HG02759 (cell line): ENCODE data around the gene SH3BP2.

Source experiments
- ATAC-seq: cut with Tn5 transposase; IDR thresholded peaks from one replicate; pipeline ENCODE4 v1.9.1; 2021; ENCODE audit warnings: mild to moderate bottlenecking, moderate library complexity; ENCODE audit not compliant: unreplicated experiment

SH3BP2 gene

DNA sequence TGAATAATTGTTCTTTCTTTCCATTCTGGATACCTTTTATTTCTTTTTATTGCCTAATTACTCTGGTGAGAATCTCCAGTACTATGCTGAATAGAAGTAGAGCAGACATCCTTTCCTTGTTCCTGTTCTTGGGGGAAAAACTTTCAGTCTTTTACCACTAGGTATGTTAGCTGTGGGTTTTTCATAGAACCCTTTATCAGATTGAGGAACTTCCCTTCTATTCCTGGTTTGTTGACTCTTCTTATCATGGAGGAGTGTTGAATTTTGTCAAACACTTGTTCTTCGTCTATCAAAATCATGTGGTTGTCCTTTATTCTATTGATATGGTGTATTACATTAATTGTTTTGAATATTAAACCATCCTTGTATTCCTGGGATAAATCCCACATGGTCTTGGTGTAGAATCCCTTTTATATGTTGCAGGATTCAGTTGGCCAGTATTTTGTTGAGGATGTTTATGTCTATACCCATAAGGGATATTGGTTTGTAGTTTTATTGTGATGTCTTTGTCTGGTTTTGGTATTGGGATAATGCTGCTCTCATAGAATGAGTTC is 23.6 kb downstream of the SH3BP2 start:
- no peak for ATAC-seq

DNA sequence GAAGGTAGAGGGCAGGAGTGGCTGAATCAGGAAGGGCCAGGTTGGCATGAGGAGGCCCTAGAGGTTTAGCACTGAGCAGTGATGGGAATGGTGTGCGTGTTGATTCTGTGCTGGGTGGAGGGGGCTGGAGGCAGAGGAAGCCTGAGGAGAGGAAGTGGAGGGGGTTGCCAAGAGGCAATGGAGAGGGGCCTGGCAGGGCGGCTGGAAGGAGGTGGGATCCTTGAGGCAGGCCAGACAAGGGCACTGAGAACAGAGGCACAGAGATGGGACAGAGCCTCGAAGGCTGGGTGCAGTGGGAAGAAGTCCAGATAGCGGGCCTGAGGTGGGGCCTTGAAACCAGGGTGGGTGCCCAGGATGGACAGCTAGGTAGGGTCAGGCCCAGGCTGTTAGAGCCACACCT is 24.3 kb downstream of the SH3BP2 start:
- ATAC-seq = no peak

DNA sequence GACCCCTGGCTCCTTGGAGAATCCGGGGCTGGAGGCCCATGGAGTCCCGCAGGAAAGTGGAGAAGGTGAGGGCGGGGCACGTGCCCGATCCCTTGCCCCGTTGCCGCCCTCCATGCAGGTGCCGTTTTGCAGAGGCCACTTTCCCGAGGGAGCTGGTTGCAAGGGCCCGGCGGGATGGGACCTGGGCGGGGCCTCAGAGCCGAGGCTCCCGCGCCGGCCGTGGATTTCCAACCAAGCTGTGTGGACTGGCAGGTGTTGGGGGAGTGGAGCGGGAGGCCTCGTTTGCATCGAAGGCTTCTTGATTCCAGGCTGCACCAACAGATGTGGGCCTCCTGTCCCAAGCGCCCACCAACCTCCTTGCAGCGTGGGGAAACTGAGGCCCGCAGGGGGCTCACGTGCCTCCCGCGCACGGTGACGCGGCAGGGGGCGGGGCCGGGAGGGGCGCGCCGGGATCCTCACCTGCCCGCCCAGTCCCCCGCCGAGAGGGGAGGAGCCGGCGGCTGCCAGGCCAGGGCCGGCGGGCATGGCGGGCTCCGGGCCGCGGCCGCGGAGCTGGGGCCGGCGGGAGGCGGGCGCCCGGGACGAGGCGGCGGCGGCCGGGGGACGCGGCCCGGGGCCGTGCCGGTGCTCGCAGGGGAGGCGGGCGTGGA is 24.9 kb downstream of the SH3BP2 start:
- ATAC-seq = no peak

DNA sequence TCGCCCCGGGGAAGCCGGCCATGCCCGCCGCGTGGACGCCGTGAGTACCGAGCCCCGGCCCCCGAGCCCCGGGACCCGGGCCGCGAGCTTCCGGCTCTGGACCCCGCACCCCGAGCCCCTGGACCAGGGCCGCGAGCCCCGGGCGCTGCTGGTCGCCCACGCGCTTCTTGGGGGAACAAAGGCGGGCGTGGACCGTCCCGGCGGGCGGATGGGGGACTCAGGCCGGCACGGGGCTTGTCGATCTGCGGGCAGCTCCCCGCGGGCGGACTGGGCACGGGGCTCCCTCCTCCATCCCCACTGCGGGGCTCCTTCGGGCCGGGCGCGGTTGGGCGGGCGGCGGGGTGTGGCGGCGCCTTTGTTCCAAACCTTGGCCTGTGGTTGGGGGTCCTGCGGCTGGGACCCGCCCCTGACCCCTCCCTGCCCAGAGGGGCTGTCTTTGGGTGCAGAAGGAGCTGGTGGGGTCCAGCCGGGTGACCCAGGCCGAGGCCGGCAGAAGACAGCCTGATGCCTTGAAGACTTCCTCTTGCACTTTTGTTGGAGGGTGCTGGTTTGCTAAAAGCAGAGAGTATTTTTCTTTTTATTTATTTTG is 25.6 kb downstream of the SH3BP2 start:
- ATAC-seq = no peak

DNA sequence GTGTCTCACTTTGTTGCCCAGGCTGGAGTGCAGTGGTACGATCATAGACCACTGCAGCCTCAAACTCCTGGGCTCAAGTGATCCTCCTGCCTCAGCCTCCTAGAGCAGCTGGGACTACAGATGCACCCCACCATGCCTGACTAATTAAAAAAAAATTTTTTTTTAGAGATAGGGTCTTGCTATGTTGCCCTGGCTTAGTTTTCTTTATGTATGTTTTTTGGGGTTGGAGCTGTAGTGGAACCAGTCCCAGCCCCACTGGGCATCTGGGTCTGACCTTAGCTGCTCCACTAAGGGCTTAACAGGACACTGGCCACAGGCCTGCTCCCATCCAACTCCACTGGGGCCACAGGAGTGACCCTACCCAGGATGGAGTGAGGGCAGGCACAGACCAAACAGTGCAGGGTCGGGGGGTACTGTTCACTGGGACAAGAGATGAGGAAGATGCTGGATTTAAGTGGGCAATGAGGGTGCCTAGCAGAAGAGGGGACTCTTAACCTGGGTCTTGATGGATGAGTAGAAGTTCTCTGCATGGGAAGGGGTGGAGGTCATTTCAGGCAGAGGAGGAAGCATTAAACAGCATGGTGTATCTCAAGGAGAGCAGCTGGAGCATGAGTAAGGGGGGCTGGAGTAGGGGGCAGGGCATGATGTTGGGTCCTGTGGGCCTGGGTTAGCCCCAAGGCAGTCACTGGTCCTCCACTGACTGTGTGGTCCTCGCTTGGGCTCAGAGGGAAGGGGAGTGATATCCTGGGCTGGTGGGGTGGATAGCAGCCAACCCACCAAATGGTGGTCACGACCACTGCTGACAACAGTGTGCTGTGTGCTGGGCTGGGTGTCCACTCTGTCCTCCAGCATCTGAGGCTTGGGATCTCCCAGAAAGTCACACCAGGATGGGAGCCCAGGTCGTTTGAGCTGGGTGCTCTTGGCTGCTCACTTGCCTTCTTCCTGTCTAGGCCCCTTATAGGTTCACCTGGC is 26.6 kb downstream of the SH3BP2 start:
- no peak for ATAC-seq

DNA sequence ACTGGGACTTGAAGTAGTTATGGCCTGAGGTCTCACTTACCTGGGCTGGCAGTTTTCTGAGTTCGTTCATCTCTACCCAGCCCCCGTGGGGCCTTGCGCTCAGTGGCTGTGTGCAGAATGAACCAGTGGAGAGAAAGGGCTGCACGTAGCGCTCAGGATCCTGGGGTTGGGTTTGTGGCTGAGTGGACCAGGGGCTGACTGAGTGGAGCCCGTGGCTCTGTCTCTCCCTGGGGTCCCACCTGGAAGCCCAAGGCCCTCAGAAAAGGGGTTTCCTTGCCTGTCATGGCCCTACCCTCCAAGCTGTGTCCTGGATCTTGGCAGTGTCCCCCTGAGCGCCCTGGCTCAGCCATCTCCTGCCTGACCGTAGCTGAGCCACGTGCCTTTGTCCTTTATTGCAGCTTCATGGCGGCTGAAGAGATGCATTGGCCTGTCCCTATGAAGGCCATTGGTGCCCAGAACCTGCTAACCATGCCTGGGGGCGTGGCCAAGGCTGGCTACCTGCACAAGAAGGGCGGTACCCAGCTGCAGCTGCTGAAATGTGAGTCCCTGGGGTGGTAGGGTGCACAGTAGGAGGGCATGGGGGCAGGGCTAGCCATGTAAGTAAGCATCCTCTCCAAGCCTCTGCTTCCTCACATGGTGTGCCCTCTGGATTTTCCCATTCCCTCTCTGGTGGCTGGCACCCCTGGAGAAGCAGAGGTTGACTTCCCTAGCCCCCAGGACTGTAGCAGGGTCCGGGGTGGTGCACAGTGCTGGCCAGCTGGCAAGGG is 27.5 kb downstream of the SH3BP2 start:
- ATAC-seq = no peak

DNA sequence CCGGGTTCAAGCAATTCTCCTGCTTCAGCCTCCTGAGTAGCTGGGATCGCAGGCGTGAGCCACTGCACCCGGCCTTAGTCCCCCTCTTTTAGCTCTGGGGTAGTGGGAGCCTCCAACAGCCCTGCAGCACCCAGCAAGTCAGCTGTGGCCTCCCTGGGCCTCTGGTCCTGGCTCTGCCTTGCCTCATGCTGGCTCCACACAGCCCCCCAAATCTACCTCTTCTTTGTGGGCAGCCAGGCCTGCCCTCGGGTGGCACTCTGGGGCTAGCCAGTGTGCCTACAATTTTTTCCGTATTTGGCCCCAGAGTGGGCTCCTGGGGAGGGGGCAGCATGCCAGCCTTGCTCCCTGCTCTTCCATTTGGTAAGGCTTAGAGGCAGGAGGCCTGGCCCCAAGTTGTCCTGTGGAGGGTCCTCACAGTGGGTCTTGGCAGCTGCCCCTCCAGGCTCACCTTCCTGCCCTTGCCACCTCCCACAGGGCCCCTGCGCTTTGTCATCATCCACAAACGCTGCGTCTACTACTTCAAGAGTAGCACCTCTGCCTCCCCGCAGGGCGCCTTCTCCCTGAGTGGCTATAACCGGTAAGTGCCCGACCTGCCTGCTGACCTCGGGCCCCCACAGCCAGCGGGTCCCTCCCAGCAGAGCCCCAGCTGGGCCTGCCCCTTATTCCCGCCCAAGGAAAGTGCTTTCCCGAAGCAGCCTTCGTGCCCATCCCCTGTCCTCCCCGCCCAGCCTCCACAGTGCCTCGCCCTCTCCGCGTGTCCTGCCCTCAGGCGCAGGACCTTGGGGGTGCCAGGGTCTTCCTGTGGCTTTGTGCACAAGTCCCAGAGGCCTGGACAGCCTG is 29.8 kb downstream of the SH3BP2 start:
- no peak for ATAC-seq

DNA sequence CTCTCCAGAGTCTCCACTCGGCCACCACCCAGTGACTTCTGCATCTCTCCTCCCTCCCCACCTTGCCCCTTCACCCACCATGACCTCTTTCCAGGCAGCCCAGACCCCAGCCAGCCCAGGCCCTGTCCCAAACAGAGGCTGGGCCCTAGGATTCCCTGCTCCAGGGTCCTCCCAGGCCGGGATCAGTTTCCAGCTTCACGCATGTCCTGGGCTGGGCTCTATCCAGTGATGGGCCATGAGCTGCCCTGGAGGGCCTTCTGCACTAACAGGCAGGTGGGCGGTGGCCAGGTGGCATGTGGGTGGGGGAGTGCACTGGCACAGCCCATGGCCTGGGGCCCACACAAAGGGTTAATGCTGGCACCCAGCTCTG is 30.4 kb downstream of the SH3BP2 start:
- no peak for ATAC-seq

DNA sequence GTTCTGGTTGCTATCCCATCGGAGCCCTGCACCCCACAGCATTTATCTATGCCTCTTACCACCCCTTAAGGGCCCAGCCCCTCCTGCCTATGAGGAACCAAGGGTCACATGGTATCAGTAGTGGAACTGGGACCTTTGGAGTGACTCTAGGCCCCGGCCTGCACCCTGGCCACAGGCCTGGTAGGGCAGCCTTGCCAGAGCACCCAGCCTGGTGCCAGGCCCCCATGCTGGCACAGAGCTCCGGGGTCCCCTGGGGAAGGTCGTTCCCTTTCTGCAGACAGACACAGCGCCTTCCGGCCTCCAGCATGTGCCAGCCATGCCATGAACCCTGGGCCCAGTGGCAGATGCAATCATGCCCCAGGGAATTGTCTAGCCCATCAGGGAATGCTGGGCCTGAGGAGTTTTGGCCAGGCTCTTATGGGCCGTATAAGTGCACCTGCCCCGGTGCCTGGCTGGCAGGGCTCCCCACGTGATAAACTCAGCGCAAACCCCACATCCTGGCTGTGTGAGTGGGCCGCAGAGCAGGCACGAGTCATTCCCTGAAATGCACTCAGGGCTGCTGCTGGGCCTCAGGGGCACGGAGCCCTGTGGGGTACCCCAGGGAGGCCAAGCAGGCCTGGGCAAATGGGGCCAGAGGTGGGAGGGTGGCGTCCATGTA is 30.9 kb downstream of the SH3BP2 start:
- no peak for ATAC-seq

DNA sequence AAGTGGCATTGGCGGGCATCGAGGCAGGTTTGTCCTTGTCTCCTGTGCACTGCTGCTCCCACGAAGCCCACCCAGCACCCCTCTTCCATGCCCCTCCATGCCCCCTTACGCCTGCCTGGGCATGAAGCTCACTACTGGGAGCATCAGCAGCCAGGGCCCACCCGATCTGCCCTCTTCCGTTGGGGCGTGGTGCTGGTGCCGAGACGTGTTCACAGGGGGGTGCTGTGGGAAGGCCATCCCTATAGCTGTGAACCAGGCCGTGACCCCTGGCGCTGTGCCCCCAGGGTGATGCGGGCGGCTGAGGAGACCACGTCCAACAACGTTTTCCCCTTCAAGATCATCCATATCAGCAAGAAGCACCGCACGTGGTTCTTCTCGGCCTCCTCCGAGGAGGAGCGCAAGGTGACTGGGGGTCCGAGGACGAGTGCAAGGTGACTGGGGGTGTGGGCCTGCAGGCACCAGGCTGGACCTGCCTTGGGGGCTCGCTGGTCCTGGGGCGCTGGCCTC is 31.5 kb downstream of the SH3BP2 start:
- ATAC-seq = no peak

DNA sequence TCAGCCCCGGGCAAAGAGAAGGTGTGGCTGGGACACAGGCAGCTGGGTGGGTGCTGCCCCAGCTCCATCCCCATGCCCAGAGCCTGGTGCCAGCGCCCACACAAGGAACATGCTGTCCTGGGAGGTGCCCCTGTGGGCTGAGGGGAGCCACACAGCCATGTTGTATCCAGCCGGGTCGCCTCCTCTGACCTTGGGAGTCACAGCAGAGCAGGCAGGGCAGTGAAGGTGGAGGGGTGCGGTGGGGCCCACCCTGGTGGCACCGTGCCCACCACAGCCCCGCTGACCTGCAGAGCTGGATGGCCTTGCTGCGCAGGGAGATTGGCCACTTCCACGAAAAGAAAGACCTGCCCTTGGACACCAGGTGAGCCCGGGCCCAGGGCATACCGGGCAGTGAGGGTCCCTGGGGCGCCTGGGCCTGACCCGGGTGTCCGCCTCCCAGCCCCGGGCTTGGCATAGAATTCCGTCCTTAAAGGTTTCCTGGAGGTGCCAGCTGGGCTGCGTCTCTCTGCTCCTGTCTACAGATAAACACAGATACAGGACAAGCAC is 32.0 kb downstream of the SH3BP2 start:
- ATAC-seq = no peak

DNA sequence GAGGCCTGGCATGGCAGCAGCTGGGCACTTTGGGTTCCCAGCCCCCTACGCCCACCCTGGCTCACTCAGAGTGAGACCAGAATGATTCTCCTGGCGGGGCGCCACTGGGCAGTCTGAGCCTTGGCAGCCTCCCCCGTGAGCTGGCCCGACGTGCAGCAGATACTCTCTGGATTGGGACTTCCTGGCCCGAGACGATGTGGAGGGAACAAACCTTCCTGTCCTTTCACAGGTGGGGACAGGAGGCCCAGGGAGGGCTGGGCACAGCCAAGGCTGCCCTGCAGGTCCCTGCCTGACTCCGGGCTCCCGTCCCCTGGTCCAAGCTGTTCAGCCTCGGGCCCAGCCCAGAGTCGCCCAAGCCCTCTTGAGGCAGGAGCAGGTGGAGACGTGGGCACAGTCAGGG is 32.9 kb downstream of the SH3BP2 start:
- ATAC-seq = no peak

DNA sequence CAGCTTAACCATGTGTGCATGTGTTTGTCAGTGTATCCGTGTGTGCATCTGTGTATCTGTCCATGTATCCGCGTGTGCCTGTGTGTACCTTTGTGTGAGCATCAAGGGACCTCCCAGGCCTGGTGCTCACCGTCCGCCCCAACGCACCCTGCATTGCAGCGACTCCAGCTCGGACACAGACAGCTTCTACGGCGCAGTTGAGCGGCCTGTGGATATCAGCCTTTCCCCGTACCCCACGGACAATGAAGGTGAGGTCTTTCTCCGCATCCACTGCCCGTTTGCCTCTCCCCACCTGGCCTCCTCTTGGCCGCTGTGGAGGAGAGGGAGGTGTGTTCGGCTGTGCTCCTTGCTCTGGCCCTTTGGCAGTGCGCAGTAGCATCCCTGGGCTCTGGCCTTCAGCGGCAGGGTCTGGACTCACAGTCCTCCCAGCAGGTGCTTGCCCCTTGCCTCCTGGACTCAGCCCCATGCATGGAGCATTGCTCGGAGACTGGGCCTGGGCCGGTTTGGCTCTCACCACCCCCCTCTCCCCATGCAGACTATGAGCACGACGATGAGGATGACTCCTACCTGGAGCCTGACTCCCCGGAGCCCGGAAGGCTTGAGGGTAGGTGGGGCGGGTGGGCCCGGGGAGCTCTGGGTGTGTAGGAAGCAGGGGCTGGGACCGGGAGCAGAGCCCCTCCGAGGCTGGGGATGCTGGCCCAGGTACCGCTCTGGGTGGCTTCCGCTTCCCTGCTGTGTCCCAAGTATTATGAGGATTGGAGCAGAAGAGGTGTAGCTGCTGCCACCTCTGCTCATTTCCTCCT is 34.4 kb downstream of the SH3BP2 start:
- ATAC-seq = no peak

DNA sequence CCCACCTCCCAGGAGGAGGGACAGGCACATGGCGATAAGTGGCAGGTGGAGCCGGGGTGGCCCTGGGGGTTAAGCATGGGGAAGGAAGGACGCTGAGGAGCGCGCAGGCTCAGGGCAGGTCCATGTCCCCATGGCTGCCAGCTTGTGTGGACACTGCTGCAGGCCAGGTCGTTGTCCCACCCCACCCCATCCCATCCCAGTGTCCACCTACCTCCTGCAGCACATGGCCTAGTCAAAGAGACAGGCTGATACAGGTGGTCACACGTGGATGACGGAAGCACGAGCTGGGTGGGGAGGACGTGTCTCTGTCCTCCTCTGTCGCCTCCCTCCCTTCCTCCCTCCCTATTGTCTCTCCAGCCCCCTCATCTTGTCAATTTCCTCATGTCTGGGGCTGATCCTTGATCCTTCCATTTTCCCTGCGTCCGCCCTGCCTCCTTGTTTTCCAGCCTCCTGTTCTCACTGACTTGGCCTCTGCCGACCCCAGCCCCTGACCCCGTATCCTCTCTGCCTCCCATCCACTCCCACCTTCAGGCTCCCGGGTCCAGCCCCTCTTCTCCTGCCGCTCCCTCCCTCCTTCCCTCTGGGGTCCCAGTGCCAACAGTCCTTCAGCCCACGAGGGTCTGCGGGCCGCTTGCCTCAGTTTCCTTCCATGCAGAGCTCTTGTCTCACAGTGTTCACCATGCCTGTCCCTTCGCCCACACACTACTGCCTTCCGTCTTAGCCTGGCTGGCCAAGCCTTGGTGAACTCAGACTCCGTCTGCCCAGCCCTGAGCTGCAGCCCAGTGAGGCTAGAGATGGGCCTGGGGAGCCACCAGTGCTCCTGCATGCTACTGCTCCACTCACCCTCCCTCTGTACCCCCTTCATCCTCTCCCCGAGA is 35.2 kb downstream of the SH3BP2 start:
- no peak for ATAC-seq

DNA sequence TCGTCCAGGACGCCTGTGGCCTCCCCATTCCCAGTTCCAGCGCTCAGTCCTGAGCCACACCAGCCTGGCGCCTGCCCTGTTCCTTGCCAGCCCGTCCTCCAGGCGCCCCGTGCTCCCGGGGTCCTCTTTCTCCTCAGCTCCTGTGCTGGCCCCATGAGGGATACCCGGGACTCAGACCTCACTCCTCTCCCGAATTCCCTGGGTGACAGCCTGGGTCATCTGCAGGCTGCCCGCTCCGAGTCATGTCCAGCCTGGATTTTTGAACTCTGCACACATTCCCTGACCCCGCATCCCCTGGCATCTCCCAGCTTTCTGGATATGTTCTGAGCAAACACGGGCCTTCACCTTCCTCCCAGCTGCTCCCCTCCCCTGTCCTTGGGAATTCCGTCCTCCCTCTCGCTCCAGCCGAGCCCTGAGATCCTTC is 35.9 kb downstream of the SH3BP2 start:
- ATAC-seq = no peak

DNA sequence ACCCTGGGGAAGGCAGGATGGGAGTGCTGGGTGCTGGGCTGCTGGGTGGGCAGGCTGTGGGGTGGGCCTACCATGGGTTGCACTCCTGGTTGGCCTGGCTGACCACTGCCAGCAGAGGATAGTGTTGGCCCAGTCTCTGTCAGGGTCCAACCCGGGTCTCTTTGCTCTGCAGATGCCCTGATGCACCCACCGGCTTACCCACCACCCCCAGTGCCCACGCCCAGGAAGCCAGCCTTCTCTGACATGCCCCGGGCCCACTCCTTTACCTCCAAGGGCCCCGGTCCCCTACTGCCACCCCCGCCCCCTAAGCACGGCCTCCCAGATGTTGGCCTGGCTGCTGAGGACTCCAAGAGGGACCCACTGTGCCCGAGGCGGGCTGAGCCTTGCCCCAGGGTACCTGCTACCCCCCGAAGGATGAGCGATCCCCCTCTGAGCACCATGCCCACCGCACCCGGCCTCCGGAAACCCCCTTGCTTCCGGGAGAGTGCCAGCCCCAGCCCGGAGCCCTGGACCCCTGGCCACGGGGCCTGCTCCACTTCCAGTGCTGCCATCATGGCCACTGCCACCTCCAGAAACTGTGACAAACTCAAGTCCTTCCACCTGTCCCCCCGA is 36.5 kb downstream of the SH3BP2 start:
- no peak for ATAC-seq

DNA sequence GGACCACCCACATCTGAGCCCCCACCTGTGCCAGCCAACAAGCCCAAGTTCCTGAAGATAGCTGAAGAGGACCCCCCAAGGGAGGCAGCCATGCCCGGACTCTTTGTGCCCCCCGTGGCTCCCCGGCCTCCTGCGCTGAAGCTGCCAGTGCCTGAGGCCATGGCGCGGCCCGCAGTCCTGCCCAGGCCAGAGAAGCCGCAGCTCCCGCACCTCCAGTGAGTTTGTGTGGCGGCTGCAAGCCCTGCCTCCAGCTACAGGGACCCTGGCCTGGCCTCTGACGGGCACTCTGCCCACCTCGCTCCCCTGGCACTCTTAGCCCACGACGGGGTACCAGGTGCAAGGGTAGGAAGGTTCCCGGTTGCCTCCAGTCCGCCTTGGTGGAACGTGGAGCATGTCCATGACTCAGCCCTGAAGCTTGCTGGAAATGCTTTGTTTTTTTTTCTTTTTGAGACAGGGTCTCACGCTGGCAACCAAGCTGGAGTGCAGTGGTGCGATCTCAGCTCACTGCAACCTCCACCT is 37.1 kb downstream of the SH3BP2 start:
- no peak for ATAC-seq
